ENCODE results near the gene ACTL6B. TPM values are rescaled to one million over a fixed set of nuclear protein-coding genes. Genes with fewer than 3 reads are reported as not detected.

The ACTL6B gene
- polyA plus RNA-seq, 1 of the 3 experiments (the other 2 are of a cell fraction) = 0.67 TPM

DNA sequence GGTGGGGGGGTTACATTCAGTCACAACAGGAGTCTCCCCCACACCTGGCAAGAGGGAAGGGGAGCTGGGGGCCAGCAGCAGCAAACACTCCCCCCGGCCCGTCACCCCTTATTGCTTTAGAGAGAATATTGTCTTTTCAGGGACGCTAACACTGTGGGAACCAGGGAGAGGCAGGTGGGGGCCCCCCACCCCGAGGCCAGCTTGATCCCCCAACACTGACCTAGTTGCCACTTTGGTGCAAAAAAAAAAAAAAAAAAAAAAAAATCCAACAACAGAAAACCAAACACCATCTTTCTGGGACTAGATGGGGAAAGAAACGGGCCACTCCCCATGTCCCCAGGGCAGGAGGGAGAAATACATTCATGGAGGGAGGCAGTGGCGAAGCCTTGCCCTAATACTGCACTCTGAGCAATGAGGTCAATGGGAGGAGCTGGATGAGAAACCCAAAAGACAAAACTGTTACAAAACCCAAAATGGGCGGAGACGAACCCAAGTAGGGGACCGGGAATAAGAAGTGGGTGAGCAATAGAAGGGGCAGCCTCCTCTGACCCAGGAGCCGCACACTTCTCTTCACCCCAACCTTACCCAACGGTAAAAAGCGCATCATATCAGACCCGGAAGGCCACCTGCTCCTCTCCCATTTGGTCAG, 23.8 kb upstream of the ACTL6B start:
- peak; percentile 44 for DNase-seq
- Histone ChIP-seq H3K9me2 (no peaks in the 10 kb centered on the region), H3K4me2 (no peak overlapping the region), H2AFZ (ENCODE audit: low read depth) (no peak overlapping the region), H3F3A (replicated peaks; ENCODE audit: insufficient read depth) (peaks cover 61% of the 10 kb centered on the region), H3K4me1 (ENCODE audit: control insufficient read depth in 1 of 2, insufficient read depth in 2 of 2, low read depth in 1 of 2, low read length in 1 of 2) (peaks cover 0 to 35% of the 10 kb centered on the region in 2 experiments; a peak in 1 of 4 replicates), H3K27ac (ENCODE audit: low read depth in 2 of 2, low read length in 1 of 2) (peak overlapping the region in 1 of 2 experiments; percentile 73; a peak in 1 of 4 replicates), H3K36me3 (replicated peaks in 1 of 2; ENCODE audit: control insufficient read depth in 1 of 2, insufficient read depth in 2 of 2, low read length in 1 of 2) (peaks cover 37 to 84% of the 10 kb centered on the region in 2 experiments), H4K20me1 (ENCODE audit: insufficient read depth) (peaks cover 56% of the 10 kb centered on the region), H3K27me3 (ENCODE audit: insufficient read depth) (no peaks in the 10 kb centered on the region), H3K9ac (no peak overlapping the region), H3K79me2 (ENCODE audit: insufficient read depth) (peaks cover 35% of the 10 kb centered on the region), H3K9me3 (no peaks in the 10 kb centered on the region), H3K4me3 (ENCODE audit: low read depth in 2 of 2, low read length in 1 of 2) (no peak overlapping the region)
- CTCF ChIA-PET = interaction anchor here (0.8 to 10.5 kb wide), 12 partner anchors 13 to 197 kb away, joined by 3 to 227 read pairs (median 5); partner anchors contain the start of genes ACTL6B, FBXO24, GIGYF1 and LRCH4
- POLR2A ChIA-PET = interaction anchor here (0.5 to 6.3 kb wide), 10 partner anchors 11 to 192 kb away, joined by 3 to 23 read pairs (median 4); partner anchors contain the start of genes ACTL6B, GIGYF1 and MOSPD3
- 91% methylated on average over 13 of the region's 13 CpGs for WGBS (ENCODE audit: low lambda C conversion rate)
- TF ChIP-seq GABPA (IDR thresholded peaks at IDR 0.05; ENCODE audit: low read depth) (0 out of 2 replicates have a peak, but pooled peaks have one; percentile 12), RXRA (IDR thresholded peaks at IDR 0.05; ENCODE audit: borderline replicate concordance, low read depth) (no peak)

GRCh38 chr7:100679129-100679926, 23.1 kb upstream of the ACTL6B start:
- Histone ChIP-seq H3F3A (replicated peaks; ENCODE audit: insufficient read depth) (peaks cover 61% of the 10 kb centered on the region), H3K79me2 (ENCODE audit: insufficient read depth) (peaks cover 42% of the 10 kb centered on the region), H3K27me3 (ENCODE audit: insufficient read depth) (no peaks in the 10 kb centered on the region), H3K4me2 (no peak overlapping the region), H3K9me2 (no peaks in the 10 kb centered on the region), H4K20me1 (ENCODE audit: insufficient read depth) (peaks cover 60% of the 10 kb centered on the region), H3K9me3 (no peaks in the 10 kb centered on the region), H3K9ac (no peak overlapping the region), H3K36me3 (replicated peaks in 1 of 2; ENCODE audit: control insufficient read depth in 1 of 2, insufficient read depth in 2 of 2, low read length in 1 of 2) (peaks cover 37 to 77% of the 10 kb centered on the region in 2 experiments), H3K27ac (ENCODE audit: low read depth in 2 of 2, low read length in 1 of 2) (peak overlapping the region in 1 of 2 experiments; percentile 73; a peak in 2 of 4 replicates), H3K4me3 (ENCODE audit: low read depth in 2 of 2, low read length in 1 of 2) (no peak overlapping the region), H3K4me1 (ENCODE audit: control insufficient read depth in 1 of 2, insufficient read depth in 2 of 2, low read depth in 1 of 2, low read length in 1 of 2) (peaks cover 0 to 35% of the 10 kb centered on the region in 2 experiments; a peak in 1 of 4 replicates), H2AFZ (ENCODE audit: low read depth) (no peak overlapping the region)
- TF ChIP-seq USF1 (IDR thresholded peaks at IDR 0.05; ENCODE audit: borderline replicate concordance, low read depth) = no peak
- peak; percentile 31 for TF ChIP-seq CHD2 (IDR thresholded peaks at IDR 0.05; ENCODE audit: low read length, partially characterized antibody)
- CTCF ChIA-PET = interaction anchor here (0.8 to 10.5 kb wide), 9 partner anchors 13 to 173 kb away, joined by 3 to 227 read pairs (median 3); partner anchors contain the start of genes FBXO24, GIGYF1, LRCH4 and MOSPD3
- 90% methylated on average over 13 of the region's 13 CpGs for WGBS (ENCODE audit: low lambda C conversion rate)
- POLR2A ChIA-PET = interaction anchor here (1.1 to 6.3 kb wide), 7 partner anchors 11 to 93 kb away, joined by 3 to 23 read pairs (median 5); partner anchors contain the start of genes FBXO24, GIGYF1, MOSPD3 and POP7
- peak; percentile 71 for DNase-seq
